HepG2 (cell line): ENCODE data around the gene MAN1A1. TPM values are rescaled to one million over a fixed set of nuclear protein-coding genes. Genes with fewer than 3 reads are reported as not detected.

Source experiments
- ATAC-seq: fragments of 200-7000 bp; cut with Tn5 transposase; 3 replicates; pipeline ENCODE4 v1.9.1; 2020; ENCODE audit warnings: mild to moderate bottlenecking, moderate library complexity
- BruUV-seq: library from RNA; stranded (reverse); fragments of 400-500 nt; replicated peaks from 2 replicates; lab custom pipeline; 2021; lab: Mats Ljungman, UMichigan
- CTCF ChIA-PET: fragments of 300-600 bp; formaldehyde crosslinking; extraction: SDS; loops from one replicate; lab custom pipeline; 2021; ENCODE audit warnings: low total read pairs, inconsistent platforms, low intra/inter-chr PET ratio; lab: Yijun Ruan, JAX
- POLR2A ChIA-PET: fragments of 350-600 bp; sonication (Branson Sonifier 250); formaldehyde crosslinking; loops from one replicate; lab custom pipeline; 2020; ENCODE audit warnings: antibody characterized with exemption, inconsistent platforms; lab: Yijun Ruan, JAX
- DNase-seq: peaks from one replicate; pipeline ENCODE4 v3.0.0-alpha.2; 2015; ENCODE audit warnings: low spot score
- FAIRE-seq: peaks from 3 replicates; lab custom pipeline; 2011; peaks lifted over from hg19 to GRCh38; lab: Jason Lieb, UNC
- H2AFZ ChIP-seq: one replicate; pipeline ENCODE4 v1.6.1; 2011; ENCODE audit warnings: low read length, inconsistent platforms
- H3K27ac ChIP-seq: fragments of 300-600 bp; 3 replicates; pipeline ENCODE4 v1.8.0; 2011; ENCODE audit warnings: mixed run types, mild to moderate bottlenecking, mixed read lengths, low read length, inconsistent platforms; ENCODE audit not compliant: insufficient read depth; ENCODE audit errors: extremely low read length
- H3K27me3 ChIP-seq, 2 experiments: fragments of 200-600 bp in 1 of 2; 2 replicates in 1 of 2; 3 replicates in 1 of 2; pipeline versions ENCODE4 v1.6.0 to v1.8.0; 2011; ENCODE audit warnings: low read length in 2 of 2, mild to moderate bottlenecking in 2 of 2, moderate library complexity in 2 of 2, inconsistent platforms in 1 of 2; ENCODE audit not compliant: insufficient read depth in 2 of 2, control insufficient read depth in 1 of 2
- H3K36me3 ChIP-seq, 2 experiments: fragments of 200-600 bp in 1 of 2; replicated peaks in 1 of 2; 2 replicates in 1 of 2; 3 replicates in 1 of 2; pipeline versions ENCODE4 v1.5.1 to v1.8.0; 2011; ENCODE audit warnings: low read length in 2 of 2, inconsistent platforms in 1 of 2; ENCODE audit not compliant: insufficient read depth in 2 of 2, control insufficient read depth in 1 of 2
- H3K4me1 ChIP-seq: 2 replicates; pipeline ENCODE4 v1.5.1; 2012; ENCODE audit warnings: low read length, inconsistent platforms; ENCODE audit not compliant: insufficient read depth
- H3K4me2 ChIP-seq: 2 replicates; pipeline ENCODE4 v1.6.0; 2011; ENCODE audit warnings: low read depth, low read length, inconsistent platforms
- H3K4me3 ChIP-seq, 3 experiments: fragments of 200-600 bp in 1 of 3; sonication (generic), shearing (Covaris generic) in 1 of 3; replicated peaks in 1 of 3; 2 replicates each; pipeline ENCODE4 v1.5.1; 2011 to 2016; ENCODE audit warnings: low read length in 3 of 3, inconsistent platforms in 2 of 3, low read depth in 2 of 3, mild to moderate bottlenecking in 2 of 3, control low read depth in 1 of 3, mixed read lengths in 1 of 3; ENCODE audit not compliant: insufficient read depth in 1 of 3
- H3K79me2 ChIP-seq: one replicate; pipeline ENCODE4 v1.6.1; 2011; ENCODE audit warnings: low read length, inconsistent platforms; ENCODE audit not compliant: insufficient read depth
- H3K9ac ChIP-seq: 2 replicates; pipeline ENCODE4 v1.6.0; 2011; ENCODE audit warnings: mild to moderate bottlenecking, low read depth, low read length, inconsistent platforms; ENCODE audit not compliant: insufficient read depth
- H3K9me3 ChIP-seq: 2 replicates; pipeline ENCODE4 v1.5.1; 2012; ENCODE audit warnings: mild to moderate bottlenecking, low read length
- H4K20me1 ChIP-seq: 2 replicates; pipeline ENCODE4 v1.6.0; 2011; ENCODE audit warnings: inconsistent platforms, mild to moderate bottlenecking, low read length, moderate library complexity; ENCODE audit not compliant: insufficient read depth
- AGO2 ChIP-seq: fragments of 200-400 bp; formaldehyde crosslinking; optimal IDR thresholded peaks from 2 replicates; pipeline ENCODE3; 2017; ENCODE audit warnings: mild to moderate bottlenecking, low read depth, low read length, moderate library complexity
- KMT2B ChIP-seq: IDR thresholded peaks from 2 replicates; pipeline ENCODE4 v1.6.1; 2016; ENCODE audit warnings: missing genetic modification reagents, missing compliant biosample characterization
- MAFF ChIP-seq: IDR thresholded peaks from 2 replicates; pipeline ENCODE4 v1.6.1; 2011; ENCODE audit warnings: low read depth, low read length, improper control_type of control experiment
- MAFK ChIP-seq, 2 experiments: IDR thresholded peaks in 1 of 2; conservative IDR thresholded peaks in 1 of 2; 2 replicates each; pipeline ENCODE4 v1.6.1; 2011; ENCODE audit warnings: improper control_type of control experiment in 2 of 2, low read length in 2 of 2
- POLR2G ChIP-seq: fragments of 200-400 bp; formaldehyde crosslinking; IDR thresholded peaks from 2 replicates; pipeline ENCODE4 v1.6.1; 2018; ENCODE audit warnings: mild to moderate bottlenecking, low read depth, low read length, moderate library complexity
- RBFOX2 ChIP-seq: fragments of 200-400 bp; formaldehyde crosslinking; IDR thresholded peaks from 2 replicates; pipeline ENCODE4 v1.6.1; 2017; ENCODE audit warnings: low read depth, mild to moderate bottlenecking, low read length
- RBM22 ChIP-seq: fragments of 200-400 bp; formaldehyde crosslinking; optimal IDR thresholded peaks from 2 replicates; pipeline ENCODE3; 2017; ENCODE audit warnings: mild to moderate bottlenecking, low read length, moderate library complexity
- U2AF1 ChIP-seq: fragments of 200-400 bp; formaldehyde crosslinking; optimal IDR thresholded peaks from 2 replicates; pipeline ENCODE3; 2017; ENCODE audit warnings: mild to moderate bottlenecking, low read depth, low read length
- ZNF414 ChIP-seq: sonication (generic); formaldehyde crosslinking; IDR thresholded peaks from 2 replicates; pipeline ENCODE4 v1.5.0; 2020; ENCODE audit warnings: missing genetic modification reagents
- ZNF644 ChIP-seq: IDR thresholded peaks from 2 replicates; pipeline ENCODE4 v1.6.1; 2016; ENCODE audit warnings: low read depth
- ZSCAN29 ChIP-seq: sonication (generic); formaldehyde crosslinking; conservative IDR thresholded peaks from 2 replicates; pipeline ENCODE4 v1.4.0; 2020; ENCODE audit warnings: mild to moderate bottlenecking, missing genetic modification reagents
- WGBS: methylation state at CpG from one replicate; pipeline ENCODE4 v1.1.6; 2017; ENCODE audit warnings: low lambda C conversion rate; 5-methylcytosine and 5-hydroxymethylcytosine counted together
- in situ Hi-C: cut with HindIII; loops from 2 replicates; pipeline ENCODE4 v1.10.0; 2017; ENCODE audit warnings: low pct_unique_long_range_greater_than_20kb; ENCODE audit not compliant: extremely low pct_ligation_motif_present
- intact Hi-C: fragments of 100-400 bp; cut with micrococcal nuclease; formaldehyde crosslinking; loops from one replicate; pipeline ENCODE4 v1.10.0; 2022; ENCODE audit not compliant: unreplicated experiment
- polyA plus RNA-seq, 8 experiments: library from polyadenylated mRNA; depleted of rRNA in 3 of 8; stranded (reverse) in 7 of 8; unstranded in 1 of 8; fragments of >200 nt; fragmentation: Illumina TruSeq in 4 of 8; extraction: Trizol in 4 of 8; gene quantifications; 2 replicates each; pipeline versions ENCODE4 v1.2.1 to v1.2.3, GENCODE V29; 2011 to 2016; ENCODE audit warnings: low read depth in 4 of 8, missing spikeins in 1 of 8, mixed read lengths in 1 of 8; ENCODE audit not compliant: insufficient read depth in 1 of 8
- total RNA-seq, 5 experiments: library from RNA; depleted of rRNA; stranded (reverse); fragments of >200 nt; fragmentation: Illumina TruSeq; extraction: Trizol; gene quantifications; 2 replicates each; pipeline ENCODE4 v1.2.3, GENCODE V29; 2016; ENCODE audit warnings: low read depth in 1 of 5

Gene MAN1A1
- total and polyA plus RNA-seq, 2 of the 13 experiments (the other 11 are each of a cell fraction or from before 2014, with no cell fraction given), result 156 to 236 TPM

GRCh38 chr6:119337762-119338161 is 11.8 kb downstream of the MAN1A1 start:
- BruUV-seq, result no TSS peak
- Histone ChIP-seq H2AFZ (no peak overlapping the region), H3K36me3 (peaks cover 24 to 87% of the 10 kb centered on the region in 2 experiments), H3K4me2 (peak overlapping the region; percentile 5), H3K79me2 (peaks cover 100% of the 10 kb centered on the region), H3K27me3 (no peaks in the 10 kb centered on the region), H3K4me1 (peaks cover 95% of the 10 kb centered on the region), H3K9ac (no peak overlapping the region), H3K9me3 (no peaks in the 10 kb centered on the region), H3K27ac (no peak overlapping the region), H3K4me3 (peak overlapping the region in 1 of 3 experiments; percentile 17; a peak in 1 of 6 replicates), H4K20me1 (peaks cover 100% of the 10 kb centered on the region)
- 94% methylated on average over 1 of the region's 1 CpG for WGBS
- ATAC-seq, result no peak
- intact Hi-C loops, result no loop called here
- ChIA-PET CTCF (no interaction called here), POLR2A (interaction anchor here (1.4 to 2.4 kb wide), 2 partner anchors 10 kb away, joined by 5 to 13 read pairs; no protein-coding TSS in a partner anchor)
- no peak for FAIRE-seq
- DNase-seq, result no peak
- TF ChIP-seq RBFOX2 (peak; percentile 34; the same call in 1 of the 2 replicates), KMT2B (CRISPR knock-in tag) (no peak), MAFF (peak; percentile 85), MAFK (conservative IDR thresholded peaks at IDR 0.05 in 1 of 2, IDR thresholded peaks at IDR 0.05 in 1 of 2; ENCODE audit: low read length in 2 of 2) (peak; percentile 80 to 84), ZNF414 (CRISPR knock-in tag) (no peak), ZNF644 (CRISPR knock-in tag) (no peak)
- in situ Hi-C loops, result no loop called here

GRCh38 chr6:119337252-119337651 is 12.3 kb downstream of the MAN1A1 start:
- FAIRE-seq (no peak), ATAC-seq (no peak), DNase-seq (no peak)
- intact Hi-C loops, result no loop called here
- Histone ChIP-seq H3K4me2 (peak overlapping the region; percentile 5), H3K4me1 (peaks cover 90% of the 10 kb centered on the region), H2AFZ (no peak overlapping the region), H3K79me2 (peaks cover 100% of the 10 kb centered on the region), H3K9me3 (no peaks in the 10 kb centered on the region), H3K36me3 (peaks cover 24 to 83% of the 10 kb centered on the region in 2 experiments), H3K27ac (no peak overlapping the region), H3K4me3 (no peak overlapping the region; a peak in 1 of 6 replicates), H3K9ac (no peak overlapping the region), H3K27me3 (no peaks in the 10 kb centered on the region), H4K20me1 (peaks cover 98% of the 10 kb centered on the region)
- no TSS peak for BruUV-seq
- TF ChIP-seq POLR2G (peak; percentile 43; the same call in 1 of the 2 replicates), RBM22 (peak; percentile 96), ZSCAN29 (CRISPR knock-in tag) (no peak), U2AF1 (no peak), AGO2 (peak; percentile 8)
- in situ Hi-C loops, result no loop called here
- CTCF ChIA-PET, result no interaction called here
- WGBS, result 92% methylated on average over 5 of the region's 5 CpGs
- POLR2A ChIA-PET, result interaction anchor here (1.4 to 2.4 kb wide), 2 partner anchors 9 to 10 kb away, joined by 5 to 13 read pairs; no protein-coding TSS in a partner anchor
